Gastrocnemius medialis (tissue), 4 donors: ENCODE results near the gene APLN. TPM values are rescaled to one million over a fixed set of nuclear protein-coding genes. Genes with fewer than 3 reads are reported as not detected.

Experiments used
- ATAC-seq, 2 donors: fragments of 150-250 bp; one replicate each; pipeline ENCODE4 v1.9.1; 2016
- DNase-seq, 2 donors: peaks; one replicate each; pipeline ENCODE4 v3.0.0-alpha.2; 2019
- H3K27ac ChIP-seq, 4 donors: fragments of 200-600 bp; sonication (generic); 1 replicate in 1 of 4; 2 replicates in 3 of 4; pipeline ENCODE4 v1.5.1; 2016 to 2018; ENCODE audit warnings: mild to moderate bottlenecking in 2 of 4, moderate library complexity in 1 of 4
- H3K27me3 ChIP-seq, 3 donors: fragments of 200-600 bp; sonication (generic) in 2 of 3; 1 replicate in 1 of 3; 2 replicates in 2 of 3; pipeline versions ENCODE4 v1.5.1 to v1.6.0; 2016 to 2019; ENCODE audit warnings: mild to moderate bottlenecking in 1 of 3, moderate library complexity in 1 of 3
- H3K36me3 ChIP-seq, 2 donors: fragments of 200-600 bp; sonication (generic) in 1 of 2; one replicate each; pipeline ENCODE4 v1.5.1; 2017 to 2018
- H3K4me1 ChIP-seq, 2 donors: fragments of 200-600 bp; sonication (generic) in 1 of 2; one replicate each; pipeline ENCODE4 v1.5.1; 2016 to 2017; ENCODE audit warnings: mild to moderate bottlenecking in 2 of 2
- H3K4me3 ChIP-seq, 4 donors: fragments of 200-600 bp; sonication (generic) in 3 of 4; 1 replicate in 1 of 4; 2 replicates in 3 of 4; pipeline ENCODE4 v1.5.1; 2016 to 2019; ENCODE audit warnings: mild to moderate bottlenecking in 2 of 4
- H3K9me3 ChIP-seq, 3 donors: fragments of 200-600 bp; sonication (generic) in 2 of 3; 1 replicate in 1 of 3; 2 replicates in 2 of 3; pipeline ENCODE4 v1.5.1; 2016 to 2019
- CTCF ChIP-seq, 5 experiments: fragments of 450-650 bp in 3 of 5; fragments of 200-600 bp in 2 of 5; sonication (generic) in 2 of 5; IDR thresholded peaks in 4 of 5; conservative IDR thresholded peaks in 1 of 5; 1 replicate in 4 of 5; 2 replicates in 1 of 5; pipeline ENCODE4 v1.5.1; 2016 to 2019; ENCODE audit warnings: antibody characterized with exemption in 5 of 5, mild to moderate bottlenecking in 3 of 5, moderate library complexity in 3 of 5
- POLR2A ChIP-seq, 2 donors: fragments of 450-650 bp; IDR thresholded peaks; one replicate each; pipeline ENCODE4 v1.6.1; 2017; ENCODE audit warnings: antibody characterized with exemption in 2 of 2, mild to moderate bottlenecking in 2 of 2, moderate library complexity in 2 of 2
- in situ Hi-C, 4 donors: fragments of 200-750 bp; cut with MboI; loops; one replicate each; pipeline versions ENCODE4 v1.15.0 to v1.8.0; 2017; ENCODE audit warnings: low sequenced_read_pairs in 4 of 4
- intact Hi-C: fragments of 100-400 bp; cut with DNase I; formaldehyde crosslinking; loops from one replicate; pipeline ENCODE4 v1.15.1; 2023; ENCODE audit warnings: low total_unique reads
- total RNA-seq, 4 donors: library from RNA; depleted of rRNA; stranded (reverse); fragments of >200 nt; gene quantifications; one replicate each; pipeline versions ENCODE4 v1.1.0 to v1.2.3, GENCODE V29; 2016

The APLN gene
- total RNA-seq, 4 donors from 2014 or later = not detected

- intact Hi-C loops = no loop called here
- Histone ChIP-seq H3K4me3 (no peak overlapping the region), H3K27ac (no peak overlapping the region), H3K27me3 (no peaks in the 10 kb centered on the region), H3K4me1 (no peaks in the 10 kb centered on the region), H3K36me3 (no peaks in the 10 kb centered on the region), H3K9me3 (no peaks in the 10 kb centered on the region)
- in situ Hi-C loops = loop anchor here in 1 of 4 donors (25.0 kb wide), 1 partner anchor 190 kb away; the partner anchor contains the start of gene ZDHHC9
- DNase-seq = no peak
- TF ChIP-seq CTCF (IDR thresholded peaks at IDR 0.05 in 4 of 5, conservative IDR thresholded peaks at IDR 0.05 in 1 of 5) (no peak), POLR2A (IDR thresholded peaks at IDR 0.05) (no peak)
- ATAC-seq = no peak
These were observed 7.0 kb downstream of the APLN start for GRCh38 chrX:129647418-129648410.

DNA sequence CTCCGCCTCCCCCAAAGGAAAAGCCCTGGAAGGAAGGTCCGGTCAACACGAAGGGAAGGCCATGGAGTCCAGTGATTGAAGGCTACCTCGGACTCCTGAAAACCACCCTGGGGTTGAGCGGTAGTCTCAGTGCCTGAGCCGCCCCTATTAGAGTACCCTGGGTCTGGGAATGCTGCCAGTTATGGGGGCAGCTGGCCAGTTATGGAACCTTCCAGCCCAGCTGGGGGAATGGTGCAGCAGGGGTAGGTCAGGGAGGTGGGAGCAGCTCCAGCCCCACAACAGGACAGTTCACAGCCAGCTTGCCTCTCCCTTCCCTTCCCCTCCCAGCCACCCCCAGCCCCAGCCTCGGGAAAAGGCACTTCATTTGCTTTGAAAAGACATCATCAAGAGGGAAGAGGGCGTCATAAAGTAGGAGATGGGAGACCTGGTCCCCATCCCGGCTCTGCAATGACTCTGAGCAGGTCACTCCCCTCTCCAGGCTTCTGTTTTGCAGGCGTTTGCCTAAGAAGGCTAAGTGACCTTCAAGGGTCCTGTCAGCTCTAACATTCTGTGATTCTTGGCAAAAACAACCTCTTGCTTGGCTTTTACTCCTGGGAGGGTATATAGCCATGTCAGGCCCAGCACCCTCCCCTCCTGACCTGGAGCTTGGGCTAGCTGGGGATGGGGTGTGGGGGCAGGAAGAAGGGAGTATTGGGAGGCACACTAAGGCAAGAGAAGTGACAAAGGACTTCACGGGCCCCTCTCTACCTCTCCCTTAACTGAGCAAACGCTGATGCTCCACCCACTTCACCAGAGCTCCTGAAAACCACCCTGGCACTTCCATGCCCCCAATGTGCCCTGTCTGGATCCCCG lies 8.0 kb downstream of the APLN start:
- in situ Hi-C loops (loop anchor here in 1 of 4 donors (25.0 kb wide), 1 partner anchor 191 kb away; the partner anchor contains the start of gene ZDHHC9), intact Hi-C loops (no loop called here)
- no peaks in the 10 kb centered on the region for H3K36me3 ChIP-seq
- TF ChIP-seq POLR2A (IDR thresholded peaks at IDR 0.05) = no peak
- TF ChIP-seq CTCF (IDR thresholded peaks at IDR 0.05 in 4 of 5, conservative IDR thresholded peaks at IDR 0.05 in 1 of 5) = no peak
- H3K27ac ChIP-seq = no peak overlapping the region
- no peaks in the 10 kb centered on the region for H3K27me3 ChIP-seq
- H3K9me3 ChIP-seq = no peaks in the 10 kb centered on the region
- ATAC-seq (no peak), DNase-seq (no peak)
- H3K4me3 ChIP-seq = no peak overlapping the region
- no peaks in the 10 kb centered on the region for H3K4me1 ChIP-seq

GRCh38 chrX:129642641-129643040 lies 12.1 kb downstream of the APLN start:
- no peak overlapping the region for H3K4me3 ChIP-seq
- no peaks in the 10 kb centered on the region for H3K4me1 ChIP-seq
- no peak overlapping the region for H3K27ac ChIP-seq
- ATAC-seq = no peak
- no peaks in the 10 kb centered on the region for H3K9me3 ChIP-seq
- in situ Hi-C loops (loop anchor here in 1 of 4 donors (25.0 kb wide), 1 partner anchor 195 kb away; the partner anchor contains the start of gene ZDHHC9), intact Hi-C loops (no loop called here)
- no peak for DNase-seq
- no peaks in the 10 kb centered on the region for H3K36me3 ChIP-seq
- H3K27me3 ChIP-seq = no peaks in the 10 kb centered on the region
- TF ChIP-seq CTCF (IDR thresholded peaks at IDR 0.05 in 4 of 5, conservative IDR thresholded peaks at IDR 0.05 in 1 of 5) (no peak), POLR2A (IDR thresholded peaks at IDR 0.05) (no peak)

- in situ Hi-C loops (loop anchor here in 1 of 4 donors (25.0 kb wide), 1 partner anchor 195 kb away; the partner anchor contains the start of gene ZDHHC9), intact Hi-C loops (no loop called here)
- TF ChIP-seq POLR2A (IDR thresholded peaks at IDR 0.05) = no peak
- no peak for TF ChIP-seq CTCF (IDR thresholded peaks at IDR 0.05 in 4 of 5, conservative IDR thresholded peaks at IDR 0.05 in 1 of 5)
- Histone ChIP-seq H3K36me3 (no peaks in the 10 kb centered on the region), H3K27me3 (no peaks in the 10 kb centered on the region), H3K9me3 (no peaks in the 10 kb centered on the region), H3K4me1 (no peaks in the 10 kb centered on the region), H3K4me3 (no peak overlapping the region), H3K27ac (no peak overlapping the region)
- no peak for ATAC-seq
- DNase-seq = no peak
These were observed 12.8 kb downstream of the APLN start for GRCh38 chrX:129641941-129642340.
